GM23338 (cell line): ENCODE data around the gene IVL. TPM values are rescaled to one million over a fixed set of nuclear protein-coding genes. Genes with fewer than 3 reads are reported as not detected.

Source experiments
- polyA plus RNA-seq: library from polyadenylated mRNA; unstranded; fragments of >200 nt; fragmentation: Nextera tagmentation; extraction: Ambion mirVana; gene quantifications from 2 replicates; pipeline ENCODE4 v1.2.1, GENCODE V29; 2016
- total RNA-seq: library from RNA; depleted of rRNA; stranded (reverse); fragments of >200 nt; shearing (Covaris generic); gene quantifications from 2 replicates; pipeline ENCODE4 v1.2.3, GENCODE V29; 2014; rRNA removed

IVL gene
- total and polyA plus RNA-seq, 2 experiments from 2014 or later, result not detected

Other genes starting within 250 kb of the IVL start
- not detected in 2 replicates for gene LCE2D, start 245.2 kb upstream of the IVL start, total RNA-seq
- not detected in 2 replicates for gene LCE2D, start 245.2 kb upstream of the IVL start, polyA plus RNA-seq
- gene LCE2C, start 233.3 kb upstream of the IVL start, total RNA-seq, result not detected in 2 replicates
- not detected in 2 replicates for gene LCE2C, start 233.3 kb upstream of the IVL start, polyA plus RNA-seq
- not detected in 2 replicates for gene LCE2B, start 222.4 kb upstream of the IVL start, total RNA-seq
- gene LCE2B, start 222.4 kb upstream of the IVL start, polyA plus RNA-seq, result not detected in 2 replicates
- not detected in 2 replicates for gene LCE2A, start 210.2 kb upstream of the IVL start, total RNA-seq
- not detected in 2 replicates for gene LCE2A, start 210.2 kb upstream of the IVL start, polyA plus RNA-seq
- gene LCE4A, start 200.4 kb upstream of the IVL start, total RNA-seq, result not detected in 2 replicates
- not detected in 2 replicates for gene LCE4A, start 200.4 kb upstream of the IVL start, polyA plus RNA-seq
- gene KPRP, start 150.5 kb upstream of the IVL start, total RNA-seq, result not detected in 2 replicates
- not detected in 2 replicates for gene KPRP, start 150.5 kb upstream of the IVL start, polyA plus RNA-seq
- gene LCE1F, start 133.4 kb upstream of the IVL start, total RNA-seq, result not detected in 2 replicates
- not detected in 2 replicates for gene LCE1F, start 133.4 kb upstream of the IVL start, polyA plus RNA-seq
- not detected in 2 replicates for gene LCE1E, start 122.3 kb upstream of the IVL start, total RNA-seq
- 0.43 TPM in 1 of 2 replicates, not detected in the other for gene LCE1E, start 122.3 kb upstream of the IVL start, polyA plus RNA-seq
- gene LCE1D, start 111.8 kb upstream of the IVL start, total RNA-seq, result not detected in 2 replicates
- gene LCE1D, start 111.8 kb upstream of the IVL start, polyA plus RNA-seq, result not detected in 2 replicates
- gene LCE1C, start 101.9 kb upstream of the IVL start, total RNA-seq, result not detected in 2 replicates
- gene LCE1C, start 101.9 kb upstream of the IVL start, polyA plus RNA-seq, result not detected in 2 replicates
- not detected in 2 replicates for gene LCE1B, start 96.6 kb upstream of the IVL start, total RNA-seq
- gene LCE1B, start 96.6 kb upstream of the IVL start, polyA plus RNA-seq, result not detected in 2 replicates
- not detected in 2 replicates for gene LCE1A, start 81.1 kb upstream of the IVL start, total RNA-seq
- gene LCE1A, start 81.1 kb upstream of the IVL start, polyA plus RNA-seq, result not detected in 2 replicates
- not detected in 2 replicates for gene LCE6A, start 65.7 kb upstream of the IVL start, total RNA-seq
- not detected in 2 replicates for gene LCE6A, start 65.7 kb upstream of the IVL start, polyA plus RNA-seq
- gene LCE7A, start 48.5 kb upstream of the IVL start, total RNA-seq, result not detected in 2 replicates
- not detected in 2 replicates for gene LCE7A, start 48.5 kb upstream of the IVL start, polyA plus RNA-seq
- not detected in 2 replicates for gene SMCP, start 30.2 kb upstream of the IVL start, total RNA-seq
- not detected in 2 replicates for gene SMCP, start 30.2 kb upstream of the IVL start, polyA plus RNA-seq
- gene SPRR5, start 38.7 kb downstream of the IVL start, total RNA-seq, result not detected in 2 replicates
- not detected in 2 replicates for gene SPRR5, start 38.7 kb downstream of the IVL start, polyA plus RNA-seq
- gene SPRR4, start 62.1 kb downstream of the IVL start, total RNA-seq, result not detected in 2 replicates
- gene SPRR4, start 62.1 kb downstream of the IVL start, polyA plus RNA-seq, result not detected in 2 replicates
- not detected in 2 replicates for gene SPRR1A, start 75.5 kb downstream of the IVL start, total RNA-seq
- not detected in 2 replicates for gene SPRR1A, start 75.5 kb downstream of the IVL start, polyA plus RNA-seq
- not detected in 2 replicates for gene SPRR3, start 93.2 kb downstream of the IVL start, total RNA-seq
- not detected in 2 replicates for gene SPRR3, start 93.2 kb downstream of the IVL start, polyA plus RNA-seq
- gene SPRR1B, start 122.7 kb downstream of the IVL start, total RNA-seq, result not detected in 2 replicates
- not detected in 2 replicates for gene SPRR1B, start 122.7 kb downstream of the IVL start, polyA plus RNA-seq
- not detected in 2 replicates for gene SPRR2D, start 132.6 kb downstream of the IVL start, total RNA-seq
- not detected in 2 replicates for gene SPRR2D, start 132.6 kb downstream of the IVL start, polyA plus RNA-seq
- not detected in 2 replicates for gene SPRR2A, start 149.0 kb downstream of the IVL start, total RNA-seq
- 0.43 TPM in 1 of 2 replicates, not detected in the other for gene SPRR2A, start 149.0 kb downstream of the IVL start, polyA plus RNA-seq
- not detected in 2 replicates for gene SPRR2B, start 163.1 kb downstream of the IVL start, total RNA-seq
- not detected in 2 replicates for gene SPRR2B, start 163.1 kb downstream of the IVL start, polyA plus RNA-seq
- gene SPRR2E, start 186.0 kb downstream of the IVL start, total RNA-seq, result not detected in 2 replicates
- not detected in 2 replicates for gene SPRR2E, start 186.0 kb downstream of the IVL start, polyA plus RNA-seq
- not detected in 2 replicates for gene SPRR2F, start 205.0 kb downstream of the IVL start, total RNA-seq
- gene SPRR2F, start 205.0 kb downstream of the IVL start, polyA plus RNA-seq, result 0.44 and 0.57 TPM in 2 replicates
- gene SPRR2G, start 242.3 kb downstream of the IVL start, total RNA-seq, result not detected in 2 replicates
- gene SPRR2G, start 242.3 kb downstream of the IVL start, polyA plus RNA-seq, result not detected in 2 replicates